Activated CD4-positive, alpha-beta memory T cell treated with anti-CD3 and anti-CD28 coated beads for 36 hours (primary cell): Measurements from ENCODE around the gene HCAR3. TPM values are rescaled to one million over a fixed set of nuclear protein-coding genes. Genes with fewer than 3 reads are reported as not detected.
A peak's percentile ranks its signal among the peaks of the same experiment; 100 is the strongest.
"Not testable (repeated sequence)": the region's sequence is repeated elsewhere in the genome, so short reads cannot be mapped to it uniquely, and the experiment has no call there.

ENCODE experiments used
- CTCF ChIA-PET: fragments of 350-600 bp; sonication (Branson Sonifier 250); formaldehyde crosslinking; loops from one replicate; lab custom pipeline; 2021; ENCODE audit warnings: antibody characterized with exemption, inconsistent platforms; lab: Charles Lee
- POLR2A ChIA-PET: fragments of 350-600 bp; sonication (Branson Sonifier 250); formaldehyde crosslinking; loops from one replicate; lab custom pipeline; 2021; ENCODE audit warnings: antibody characterized with exemption; lab: Charles Lee
- DNase-seq: peaks from one replicate; pipeline ENCODE4 v3.0.0-alpha.2; 2020
- H3K27ac Mint-ChIP-seq: one replicate; pipeline ENCODE4 v1.8.0; 2021; ENCODE audit warnings: mixed read lengths
- H3K27me3 Mint-ChIP-seq: one replicate; pipeline ENCODE4 v1.8.0; 2021; ENCODE audit warnings: mixed read lengths
- H3K36me3 Mint-ChIP-seq: one replicate; pipeline ENCODE4 v1.8.0; 2021; ENCODE audit warnings: mixed read lengths
- H3K4me1 Mint-ChIP-seq: one replicate; pipeline ENCODE4 v1.8.0; 2021; ENCODE audit warnings: low read depth, mixed read lengths
- H3K4me3 Mint-ChIP-seq: one replicate; pipeline ENCODE4 v1.8.0; 2021; ENCODE audit warnings: mild to moderate bottlenecking, mixed read lengths
- H3K9me3 Mint-ChIP-seq: one replicate; pipeline ENCODE4 v1.8.0; 2021; ENCODE audit warnings: mixed read lengths
- intact Hi-C: fragments of 100-400 bp; cut with micrococcal nuclease; formaldehyde crosslinking; loops from one replicate; pipeline ENCODE4 v1.15.1; 2023
- total RNA-seq, 2 experiments: library from RNA; stranded (reverse); gene quantifications; one replicate each; pipeline ENCODE4 v1.2.3, GENCODE V29; 2021

The HCAR3 gene
- under 1 TPM in 1 of 2 experiments, not detected in 1; 0.10 TPM for total RNA-seq

DNA sequence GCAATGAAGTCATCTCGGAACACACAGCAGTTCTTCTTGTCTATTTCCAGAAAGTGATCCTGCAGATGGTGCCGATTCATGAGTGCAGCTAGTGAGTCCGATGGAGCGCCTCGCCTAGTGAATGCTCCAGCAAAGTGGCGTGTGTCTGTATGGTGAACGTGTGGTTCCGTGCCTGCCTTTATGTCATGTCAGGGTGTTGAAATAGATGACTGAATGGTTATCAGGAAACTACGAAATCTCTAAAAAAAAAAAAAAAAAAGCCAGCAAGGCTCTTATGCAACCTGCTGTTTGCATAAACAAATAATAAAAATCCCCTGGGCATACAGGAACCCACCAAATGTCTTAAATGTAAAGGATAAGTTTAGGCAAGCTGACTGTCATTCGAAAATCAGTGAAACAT, at the start of gene HCAR3:
Gene HCAR3, minus strand, starts transcription at position 154 of the 400 bp plus-strand sequence. Its CDS starts 74 bp downstream, at position 80.
- H3K27ac Mint-ChIP-seq, CTCF ChIA-PET, intact Hi-C loops, H3K9me3 Mint-ChIP-seq, H3K27me3 Mint-ChIP-seq, DNase-seq, H3K36me3 Mint-ChIP-seq, POLR2A ChIA-PET, H3K4me3 Mint-ChIP-seq: not testable (repeated sequence)
- peaks cover 16% of the 10 kb centered on the region for H3K4me1 Mint-ChIP-seq

DNA sequence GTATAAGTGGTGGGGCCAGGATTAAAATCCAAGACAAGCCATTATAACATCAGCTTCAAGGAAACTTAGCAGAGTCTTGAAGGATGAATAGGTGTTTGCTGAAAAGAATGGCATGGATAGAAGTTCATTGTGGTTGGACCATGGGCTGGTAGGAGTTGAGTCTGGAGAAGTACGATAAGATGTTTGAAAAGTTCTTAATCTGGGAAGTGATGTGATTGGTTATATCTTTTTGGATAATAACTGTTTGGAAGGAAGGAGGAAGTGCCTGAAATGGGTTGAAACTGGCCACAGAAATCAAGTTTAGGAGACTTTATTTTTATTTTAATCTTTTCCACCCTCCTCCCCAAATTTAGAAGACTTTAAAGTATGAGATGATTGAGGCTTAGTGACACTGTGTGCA, 41.0 kb upstream of the HCAR3 start:
- intact Hi-C loops, result no loop called here
- Mint-ChIP-seq H3K4me3 (no peak overlapping the region), H3K36me3 (peaks cover 48% of the 10 kb centered on the region), H3K27me3 (no peaks in the 10 kb centered on the region), H3K27ac (no peak overlapping the region), H3K9me3 (no peaks in the 10 kb centered on the region), H3K4me1 (peaks cover 42% of the 10 kb centered on the region)
- DNase-seq, result no peak
- POLR2A ChIA-PET, result interaction anchor here (0.5 to 0.6 kb wide), 3 partner anchors 24 to 437 kb away, joined by 3 to 8 read pairs (median 3); no protein-coding TSS in a partner anchor
- CTCF ChIA-PET, result interaction anchor here (0.7 kb wide), 1 partner anchor 16 kb away, joined by 3 read pairs; no protein-coding TSS in a partner anchor

DNA sequence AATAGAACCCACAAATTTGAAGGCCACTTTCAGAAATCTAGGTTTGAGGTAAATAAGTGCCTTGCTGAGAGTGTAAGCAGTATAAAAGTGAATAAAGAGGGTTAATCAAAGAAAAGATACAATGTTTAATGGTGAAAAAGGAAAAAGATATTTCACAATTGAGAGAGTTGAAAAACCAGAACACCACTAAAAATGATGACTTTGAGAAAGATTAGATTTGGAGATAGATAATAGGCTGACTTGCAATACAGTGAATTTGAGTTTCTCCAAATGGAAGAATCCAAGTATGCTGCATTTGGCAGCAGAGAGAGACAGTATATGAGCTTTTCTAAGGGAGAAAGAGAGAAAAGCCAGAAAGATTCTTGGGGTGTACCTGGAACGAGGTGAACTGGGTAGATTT, 38.2 kb upstream of the HCAR3 start:
- Mint-ChIP-seq H3K36me3 (peaks cover 43% of the 10 kb centered on the region), H3K27me3 (no peaks in the 10 kb centered on the region), H3K4me1 (peaks cover 49% of the 10 kb centered on the region), H3K27ac (peak overlapping the region; percentile 5), H3K4me3 (no peak overlapping the region), H3K9me3 (no peaks in the 10 kb centered on the region)
- ChIA-PET CTCF (no interaction called here), POLR2A (no interaction called here)
- no peak for DNase-seq
- intact Hi-C loops, result loop anchor here (5.0 kb wide), 1 partner anchor 172 kb away; no protein-coding TSS in a partner anchor

DNA sequence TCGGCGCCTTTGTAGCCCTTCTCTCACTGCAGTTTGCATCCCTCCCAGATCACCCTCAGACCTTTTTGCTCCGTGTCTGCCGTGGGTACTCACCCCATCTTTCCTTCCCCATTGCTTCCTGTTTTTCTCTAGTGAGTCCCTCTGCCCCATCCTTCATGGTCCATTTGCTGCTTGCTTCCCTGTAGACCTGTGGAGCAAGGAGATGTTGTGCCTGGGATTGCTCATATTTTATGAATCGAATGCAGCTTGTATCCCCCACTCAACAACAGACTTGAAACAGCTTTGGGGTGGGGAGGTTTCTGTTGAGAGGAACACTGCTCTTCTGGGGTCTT, 36.7 kb upstream of the HCAR3 start:
- peaks cover 36% of the 10 kb centered on the region for H3K36me3 Mint-ChIP-seq
- peak overlapping the region; percentile 86 for H3K27ac Mint-ChIP-seq
- ChIA-PET CTCF (interaction anchor here (1.4 to 2.7 kb wide), 3 partner anchors 26 to 118 kb away, joined by 3 to 32 read pairs (median 4); no protein-coding TSS in a partner anchor), POLR2A (interaction anchor here (0.7 to 1.5 kb wide), 3 partner anchors 212 to 253 kb away, joined by 3 to 7 read pairs (median 3); partner anchors contain the start of gene ZCCHC8)
- H3K4me3 Mint-ChIP-seq, result peak overlapping the region; percentile 94
- intact Hi-C loops, result loop anchor here (2.0 to 5.0 kb wide), 2 partner anchors 106 to 171 kb away; no protein-coding TSS in a partner anchor
- no peaks in the 10 kb centered on the region for H3K27me3 Mint-ChIP-seq
- DNase-seq, result no peak
- H3K4me1 Mint-ChIP-seq, result peaks cover 46% of the 10 kb centered on the region
- H3K9me3 Mint-ChIP-seq, result no peaks in the 10 kb centered on the region

DNA sequence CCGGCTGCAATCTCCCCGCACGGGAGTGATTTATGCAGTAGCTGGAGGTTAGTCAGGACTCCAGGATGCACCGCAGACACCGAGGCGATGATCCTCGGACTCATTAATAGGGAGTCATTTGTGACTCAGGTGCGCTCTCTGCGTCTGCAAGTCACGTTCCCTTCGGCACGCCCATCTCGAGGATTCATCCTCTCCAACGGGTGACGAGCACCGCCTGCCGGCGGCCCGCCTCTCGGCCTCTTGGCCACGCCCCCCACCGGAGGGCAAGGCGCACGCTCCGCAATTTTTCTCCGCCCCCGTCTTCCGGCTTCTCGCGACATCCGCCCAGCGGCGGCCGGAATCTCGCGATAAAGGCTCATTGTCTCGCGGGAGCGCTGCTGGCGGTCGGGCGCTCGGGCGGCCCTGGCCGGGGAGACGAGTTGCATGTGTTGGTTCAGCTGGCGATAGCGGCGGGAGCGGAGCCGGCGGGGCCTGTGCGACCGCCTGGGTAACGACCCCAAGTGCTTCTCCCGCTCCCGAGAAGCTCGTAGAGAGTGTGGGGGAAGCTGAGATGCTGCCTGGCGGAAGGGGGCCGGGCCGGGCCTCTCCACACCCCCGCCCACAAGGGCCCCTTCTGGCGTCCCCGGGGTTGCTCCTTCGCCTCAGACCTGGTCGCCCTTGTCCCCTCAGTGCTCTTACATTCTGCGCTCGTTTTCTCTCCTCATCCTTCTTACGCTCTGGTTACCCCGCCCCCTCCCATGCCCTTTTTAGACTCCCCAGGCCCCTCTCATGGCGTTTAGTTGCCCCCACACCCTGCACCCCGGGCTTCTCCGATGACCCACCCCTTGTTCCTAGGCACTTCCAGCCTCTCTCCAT, 36.1 kb upstream of the HCAR3 start, which contains the start of gene DENR:
Gene DENR, plus strand, starts transcription at position 361 of the 855 bp plus-strand sequence. CDS start 878 bp downstream, outside the sequence.
- peaks cover 44% of the 10 kb centered on the region for H3K4me1 Mint-ChIP-seq
- peak; percentile 100 for DNase-seq
- peak within 1 kb of the TSS; percentile 86 for H3K27ac Mint-ChIP-seq
- H3K9me3 Mint-ChIP-seq, result no peaks in the 10 kb centered on the region
- intact Hi-C loops, result loop anchor here (1.0 to 5.0 kb wide), 7 partner anchors 31 to 352 kb away; partner anchors contain the start of gene KNTC1
- ChIA-PET POLR2A (interaction anchor here (0.6 to 1.5 kb wide), 5 partner anchors 26 to 255 kb away, joined by 3 to 7 read pairs (median 4); partner anchors contain the start of gene ZCCHC8), CTCF (interaction anchor here (0.5 to 2.7 kb wide), 6 partner anchors 25 to 140 kb away, joined by 3 to 32 read pairs (median 3); no protein-coding TSS in a partner anchor)
- H3K36me3 Mint-ChIP-seq, result peaks cover 32% of the 10 kb centered on the region
- no peaks in the 10 kb centered on the region for H3K27me3 Mint-ChIP-seq
- H3K4me3 Mint-ChIP-seq, result peak within 1 kb of the TSS; percentile 94

DNA sequence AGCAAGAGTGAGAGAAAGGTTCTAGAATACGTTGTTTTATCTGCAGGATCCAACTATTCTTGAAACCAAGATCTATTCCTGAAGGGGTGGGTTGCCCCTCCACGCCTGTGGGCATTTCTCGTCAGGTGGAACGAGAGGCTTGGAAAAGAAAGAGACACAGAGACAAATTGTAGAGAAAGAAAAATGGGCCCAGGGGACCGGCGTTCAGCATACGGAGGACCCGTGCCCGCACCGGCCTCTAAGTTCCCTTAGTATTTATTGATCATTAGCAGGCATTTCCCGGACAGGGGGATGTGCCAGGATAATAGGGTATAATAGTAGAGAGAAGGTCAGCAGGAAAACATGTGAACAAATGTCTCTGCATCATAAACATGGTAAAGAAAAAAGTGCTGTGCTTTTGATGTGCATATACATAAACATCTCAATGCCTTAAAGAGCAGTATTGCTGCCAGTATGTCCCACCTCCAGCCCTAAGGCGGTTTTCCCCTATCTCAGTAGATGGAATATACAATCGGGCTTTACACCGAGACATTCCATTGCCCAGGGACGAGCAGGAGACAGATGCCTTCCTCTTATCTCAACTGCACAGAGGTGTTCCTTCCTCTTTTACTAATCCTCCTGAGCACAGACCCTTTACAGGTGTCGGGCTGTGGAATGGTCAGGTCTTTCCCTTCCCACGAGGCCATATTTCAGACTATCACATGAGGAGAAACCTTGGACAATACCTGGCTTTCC, 34.3 kb upstream of the HCAR3 start:
- H3K4me1 Mint-ChIP-seq, result peaks cover 30% of the 10 kb centered on the region
- CTCF ChIA-PET, H3K27ac Mint-ChIP-seq, POLR2A ChIA-PET, H3K9me3 Mint-ChIP-seq, DNase-seq, H3K27me3 Mint-ChIP-seq, H3K4me3 Mint-ChIP-seq: not testable (repeated sequence)
- peaks cover 19% of the 10 kb centered on the region for H3K36me3 Mint-ChIP-seq
- intact Hi-C loops, result loop anchor here (5.0 kb wide), 1 partner anchor 169 kb away; no protein-coding TSS in a partner anchor

DNA sequence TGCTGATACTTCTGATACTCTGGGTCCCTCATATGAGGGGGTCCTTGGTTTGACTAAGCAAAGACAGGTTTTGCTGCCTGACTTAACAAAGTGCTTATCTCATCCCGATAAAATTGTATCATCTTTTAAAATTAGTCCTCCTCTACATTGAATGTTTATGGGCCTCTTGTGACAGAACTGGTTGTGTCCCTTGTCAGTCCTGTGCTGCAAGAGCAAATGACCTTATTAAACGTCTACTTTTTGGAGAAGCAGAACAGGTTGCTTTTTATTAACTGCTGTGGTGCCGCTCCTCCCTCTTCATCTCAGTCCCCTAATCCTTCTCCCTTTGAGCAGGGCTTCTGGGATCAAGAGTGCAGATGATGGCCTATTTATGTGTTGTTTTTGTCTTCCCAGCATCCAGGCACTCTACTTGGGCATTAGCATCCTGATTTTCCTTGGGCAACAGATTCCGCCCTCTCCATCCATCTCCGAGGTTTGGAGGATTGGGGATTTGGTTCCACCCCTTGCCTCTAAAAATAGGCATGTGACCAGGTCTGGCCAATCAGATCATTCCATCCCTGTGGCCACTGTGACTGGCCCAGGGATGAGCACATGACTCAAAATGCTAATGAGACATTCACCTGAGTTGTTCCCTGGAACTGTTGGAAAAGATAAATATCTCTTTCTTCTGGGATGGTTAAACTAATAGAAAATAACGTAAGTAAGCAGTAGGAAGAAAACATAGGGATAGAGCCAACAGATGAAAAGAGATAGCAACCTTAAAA, 33.1 kb upstream of the HCAR3 start:
- intact Hi-C loops, result loop anchor here (5.0 kb wide), 1 partner anchor 167 kb away; no protein-coding TSS in a partner anchor

DNA sequence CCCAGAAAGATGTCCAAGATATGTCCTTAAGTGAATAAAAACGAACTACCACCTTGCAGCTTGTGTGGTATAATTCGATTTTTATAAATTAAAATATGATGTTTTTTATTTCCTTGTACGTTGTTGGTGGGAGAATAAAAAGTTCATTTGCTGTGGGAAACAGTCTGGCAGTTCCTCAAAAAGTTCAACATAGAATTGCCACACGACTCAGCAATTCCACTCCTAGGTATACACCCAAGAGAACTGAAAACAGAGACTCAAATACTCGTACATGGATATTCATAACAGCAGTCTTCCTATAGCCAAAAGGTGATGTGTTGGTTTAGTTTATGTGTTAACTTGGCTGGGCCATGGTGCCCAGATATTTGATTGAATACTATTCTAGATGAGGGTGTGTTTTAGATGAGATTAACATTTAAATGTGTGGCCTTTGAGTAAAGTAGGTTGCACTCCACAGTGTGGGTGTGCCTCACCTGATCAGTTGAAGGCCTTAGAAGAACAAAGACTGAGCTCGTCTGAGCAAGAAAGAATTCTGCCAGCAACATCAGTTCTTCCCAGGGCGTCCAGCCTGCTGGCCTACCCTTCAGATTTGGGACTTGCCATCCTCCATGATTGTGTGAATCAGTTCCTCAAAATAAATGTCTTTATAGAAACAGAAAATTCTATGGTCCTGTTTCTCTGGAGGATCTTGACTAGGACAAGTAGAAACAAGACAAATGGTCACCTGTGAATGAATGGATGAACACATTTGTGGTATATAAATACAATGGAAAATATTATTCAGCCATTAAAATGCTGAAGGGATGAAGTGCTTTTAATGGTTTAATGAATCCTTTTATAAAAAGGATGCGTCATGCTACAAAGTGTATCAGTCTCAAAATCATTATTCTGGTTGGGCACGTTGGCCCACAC, 30.9 kb upstream of the HCAR3 start:
- no peaks in the 10 kb centered on the region for H3K27me3 Mint-ChIP-seq
- no peak overlapping the region for H3K27ac Mint-ChIP-seq
- H3K4me3 Mint-ChIP-seq, result no peak overlapping the region
- no peaks in the 10 kb centered on the region for H3K9me3 Mint-ChIP-seq
- intact Hi-C loops, result no loop called here
- CTCF ChIA-PET, result no interaction called here
- POLR2A ChIA-PET, result interaction anchor here (0.8 kb wide), 1 partner anchor 20 kb away, joined by 3 read pairs; no protein-coding TSS in a partner anchor
- H3K36me3 Mint-ChIP-seq, result no peaks in the 10 kb centered on the region
- H3K4me1 Mint-ChIP-seq, result peaks cover 7% of the 10 kb centered on the region
- no peak for DNase-seq

More for the DNA sequence above, 33.1 kb upstream of the HCAR3 start:
- DNase-seq, result no peak
- CTCF ChIA-PET, result no interaction called here
- Mint-ChIP-seq H3K27ac (no peak overlapping the region), H3K27me3 (no peaks in the 10 kb centered on the region), H3K9me3 (no peaks in the 10 kb centered on the region), H3K4me1 (peaks cover 22% of the 10 kb centered on the region), H3K36me3 (peaks cover 12% of the 10 kb centered on the region), H3K4me3 (no peak overlapping the region)
- POLR2A ChIA-PET, result no interaction called here

DNA sequence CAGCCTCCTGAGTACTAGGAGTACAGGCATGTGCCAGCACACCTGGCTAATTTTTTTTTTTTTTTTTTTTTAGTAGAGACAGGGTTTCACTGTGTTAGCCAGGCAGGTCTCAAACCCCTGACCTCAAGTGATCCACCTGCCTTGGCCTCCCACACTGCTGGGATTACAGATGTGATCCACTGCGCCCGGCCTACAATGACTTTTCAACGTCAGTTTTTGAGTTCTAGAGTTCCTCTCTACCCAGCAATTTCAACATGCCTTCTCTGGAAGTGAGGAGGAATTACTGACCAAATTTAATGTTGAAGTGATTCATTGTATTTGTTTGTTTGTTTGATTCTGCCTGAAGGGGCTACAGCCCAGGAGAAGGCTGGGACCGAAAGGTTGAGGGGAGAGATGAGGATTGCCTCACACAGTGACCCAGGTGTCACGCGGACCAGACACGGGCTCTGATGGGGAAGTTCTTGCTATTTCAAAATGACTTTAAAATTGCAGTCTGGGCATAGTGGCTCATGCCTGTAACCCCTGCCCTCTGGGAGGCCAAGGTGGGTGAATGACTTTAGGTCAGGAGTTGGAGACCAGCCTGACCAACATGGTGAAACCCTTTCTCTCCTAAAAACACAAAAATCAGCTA, 27.4 kb upstream of the HCAR3 start:
- intact Hi-C loops, result no loop called here
- Mint-ChIP-seq H3K9me3 (no peaks in the 10 kb centered on the region), H3K36me3 (no peaks in the 10 kb centered on the region), H3K27ac (no peak overlapping the region), H3K4me3 (no peak overlapping the region), H3K27me3 (no peaks in the 10 kb centered on the region), H3K4me1 (no peaks in the 10 kb centered on the region)
- DNase-seq, result no peak
- ChIA-PET CTCF (no interaction called here), POLR2A (no interaction called here)

DNA sequence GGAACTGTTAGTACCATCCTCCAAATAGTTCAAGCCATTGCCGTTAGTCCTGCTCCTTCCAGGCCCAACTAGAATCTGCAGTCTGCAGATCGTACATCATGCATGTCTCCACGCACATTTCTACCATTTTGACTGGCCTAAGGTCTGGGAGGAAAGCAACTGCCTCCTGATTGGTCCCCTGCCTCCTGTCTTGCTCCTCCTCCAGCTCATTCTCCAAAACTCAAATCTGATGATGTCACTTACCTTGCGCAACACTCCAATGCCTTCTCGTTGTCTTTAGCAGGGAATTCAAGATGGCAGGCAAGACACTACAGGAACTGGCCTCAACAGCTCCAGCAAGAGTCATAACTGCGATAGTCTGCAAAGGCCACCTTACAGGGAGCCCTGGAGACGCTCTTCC, 23.7 kb upstream of the HCAR3 start:
- Mint-ChIP-seq H3K4me3 (no peak overlapping the region), H3K9me3 (no peaks in the 10 kb centered on the region), H3K27me3 (no peaks in the 10 kb centered on the region), H3K4me1 (peaks cover 2% of the 10 kb centered on the region), H3K27ac (no peak overlapping the region), H3K36me3 (peaks cover 1% of the 10 kb centered on the region)
- CTCF ChIA-PET, result no interaction called here
- intact Hi-C loops, result no loop called here
- POLR2A ChIA-PET, result no interaction called here
- no peak for DNase-seq
